H1 (cell line): Measurements from ENCODE around the gene TMPRSS4.

ENCODE experiments used
- CEBPB ChIP-seq: IDR thresholded peaks from 2 replicates; pipeline ENCODE4 v1.6.1; 2012; ENCODE audit warnings: low read depth, low read length
- CHD2 ChIP-seq: IDR thresholded peaks from 2 replicates; pipeline ENCODE4 v1.6.1; 2012; ENCODE audit warnings: low read length, improper control_type of control experiment
- CTBP2 ChIP-seq: IDR thresholded peaks from 2 replicates; pipeline ENCODE4 v1.7.0; 2011; ENCODE audit warnings: borderline replicate concordance, mild to moderate bottlenecking, moderate library complexity, mixed read lengths, low read length; ENCODE audit not compliant: insufficient read depth, insufficient read length
- MAFK ChIP-seq: IDR thresholded peaks from 2 replicates; pipeline ENCODE4 v1.6.1; 2012; ENCODE audit warnings: low read depth, mild to moderate bottlenecking, improper control_type of control experiment, low read length
- POLR2A ChIP-seq, 2 experiments: IDR thresholded peaks; 1 replicate in 1 of 2; 2 replicates in 1 of 2; pipeline ENCODE4 v1.6.1; 2011; ENCODE audit warnings: low read depth in 2 of 2, low read length in 2 of 2, mild to moderate bottlenecking in 2 of 2; ENCODE audit errors: control extremely low read depth in 1 of 2
- POLR2AphosphoS5 ChIP-seq: IDR thresholded peaks from 2 replicates; pipeline ENCODE4 v1.6.1; 2011; ENCODE audit warnings: low read depth, low read length
- SP1 ChIP-seq: IDR thresholded peaks from 2 replicates; pipeline ENCODE4 v1.6.1; 2011; ENCODE audit warnings: low read depth, low read length
- YY1 ChIP-seq: IDR thresholded peaks from 2 replicates; pipeline ENCODE4 v1.6.1; 2011; ENCODE audit warnings: low read depth, mild to moderate bottlenecking, low read length
- TF ChIP-seq, protein P1 (sequence below), 3 experiments: IDR thresholded peaks; 1 replicate in 2 of 3; 2 replicates in 1 of 3; pipeline versions ENCODE4 v1.5.1 to v1.6.1; 2011; ENCODE audit warnings: low read length in 3 of 3, mild to moderate bottlenecking in 3 of 3, inconsistent platforms in 2 of 3, low read depth in 1 of 3, moderate library complexity in 1 of 3; ENCODE audit not compliant: insufficient read depth in 1 of 3; ENCODE audit errors: control extremely low read depth in 1 of 3
- TF ChIP-seq, protein P2 (sequence below): IDR thresholded peaks from 2 replicates; pipeline ENCODE4 v1.6.1; 2012; ENCODE audit warnings: inconsistent platforms

DNA sequence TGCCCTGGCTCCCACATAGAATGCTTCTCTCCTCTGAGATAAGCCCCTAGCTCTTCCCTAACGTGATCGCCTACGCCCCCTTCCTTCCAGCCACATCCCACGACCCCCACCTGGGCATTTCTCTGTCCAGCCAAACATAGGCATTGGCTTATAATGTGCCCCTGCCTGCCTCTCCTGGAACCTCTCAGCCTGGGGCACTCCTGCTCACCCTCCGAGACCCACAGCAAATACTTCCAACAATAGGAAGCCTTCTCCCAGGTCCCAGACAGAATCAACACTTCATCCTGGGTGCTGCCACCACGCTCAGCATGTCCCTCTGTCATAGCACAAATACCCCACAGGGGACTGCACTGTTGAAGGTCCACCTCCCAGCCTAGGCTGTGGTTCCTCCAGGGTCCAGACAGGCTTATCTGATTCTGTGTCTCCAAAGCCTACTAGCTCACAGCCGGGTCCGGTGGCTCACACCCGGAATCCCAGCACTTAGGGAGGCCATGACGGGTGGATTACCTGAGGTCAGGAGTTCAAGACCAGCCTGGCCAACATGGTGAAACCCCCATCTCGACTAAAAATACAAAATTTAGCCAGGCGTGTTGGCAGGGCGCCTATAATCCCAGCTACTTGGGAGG lies 24.2 kb upstream of the TMPRSS4 start:
- TF ChIP-seq, protein P1, sequence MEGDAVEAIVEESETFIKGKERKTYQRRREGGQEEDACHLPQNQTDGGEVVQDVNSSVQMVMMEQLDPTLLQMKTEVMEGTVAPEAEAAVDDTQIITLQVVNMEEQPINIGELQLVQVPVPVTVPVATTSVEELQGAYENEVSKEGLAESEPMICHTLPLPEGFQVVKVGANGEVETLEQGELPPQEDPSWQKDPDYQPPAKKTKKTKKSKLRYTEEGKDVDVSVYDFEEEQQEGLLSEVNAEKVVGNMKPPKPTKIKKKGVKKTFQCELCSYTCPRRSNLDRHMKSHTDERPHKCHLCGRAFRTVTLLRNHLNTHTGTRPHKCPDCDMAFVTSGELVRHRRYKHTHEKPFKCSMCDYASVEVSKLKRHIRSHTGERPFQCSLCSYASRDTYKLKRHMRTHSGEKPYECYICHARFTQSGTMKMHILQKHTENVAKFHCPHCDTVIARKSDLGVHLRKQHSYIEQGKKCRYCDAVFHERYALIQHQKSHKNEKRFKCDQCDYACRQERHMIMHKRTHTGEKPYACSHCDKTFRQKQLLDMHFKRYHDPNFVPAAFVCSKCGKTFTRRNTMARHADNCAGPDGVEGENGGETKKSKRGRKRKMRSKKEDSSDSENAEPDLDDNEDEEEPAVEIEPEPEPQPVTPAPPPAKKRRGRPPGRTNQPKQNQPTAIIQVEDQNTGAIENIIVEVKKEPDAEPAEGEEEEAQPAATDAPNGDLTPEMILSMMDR (IDR thresholded peaks at IDR 0.05; ENCODE audit: control extremely low read depth in 1 of 3, insufficient read depth in 1 of 3, low read depth in 1 of 3, low read length in 3 of 3): no peak
- TF ChIP-seq SP1 (no peak), POLR2AphosphoS5 (no peak), CTBP2 (no peak), CEBPB (no peak), MAFK (no peak), CHD2 (no peak), POLR2A (IDR thresholded peaks at IDR 0.05; ENCODE audit: control extremely low read depth in 1 of 2, low read depth in 2 of 2, low read length in 2 of 2) (no peak), YY1 (no peak)
- TF ChIP-seq, protein P2, sequence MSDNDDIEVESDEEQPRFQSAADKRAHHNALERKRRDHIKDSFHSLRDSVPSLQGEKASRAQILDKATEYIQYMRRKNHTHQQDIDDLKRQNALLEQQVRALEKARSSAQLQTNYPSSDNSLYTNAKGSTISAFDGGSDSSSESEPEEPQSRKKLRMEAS: no peak
